Fibroblast of lung (primary cell): Measurements from ENCODE around the gene EFNA5.

ENCODE experiments used
- EZH2 ChIP-seq: IDR thresholded peaks from 2 replicates; pipeline ENCODE4 v1.5.1; 2012; ENCODE audit warnings: low read length, control low read depth, mild to moderate bottlenecking; ENCODE audit errors: missing control alignments
- TF ChIP-seq, protein P1 (sequence below), 2 donors: IDR thresholded peaks in 1 of 2; conservative IDR thresholded peaks in 1 of 2; 1 replicate in 1 of 2; 2 replicates in 1 of 2; pipeline ENCODE4 v1.5.1; 2011 to 2012; ENCODE audit warnings: low read length in 2 of 2, control low read depth in 1 of 2, inconsistent platforms in 1 of 2, low read depth in 1 of 2, mild to moderate bottlenecking in 1 of 2

DNA sequence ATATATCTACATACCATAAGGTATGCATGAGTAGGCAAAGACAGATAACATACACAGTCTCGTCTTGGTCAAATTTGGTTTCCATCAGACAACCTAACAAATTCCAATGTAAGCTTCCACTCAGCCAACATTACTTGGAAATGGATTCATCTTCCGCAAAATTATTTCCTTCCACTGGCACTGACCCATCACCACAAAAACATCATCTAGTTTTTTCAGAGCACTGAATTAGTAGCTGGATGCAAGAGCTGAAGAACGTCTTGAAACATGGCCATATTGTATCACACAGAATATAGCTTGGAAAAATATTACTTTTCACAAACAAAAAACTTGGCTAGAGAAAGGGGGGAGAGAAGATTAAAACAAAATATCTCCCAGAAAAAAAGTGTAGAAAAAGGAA is 73.5 kb downstream of the EFNA5 start:
- no peak for TF ChIP-seq EZH2
- TF ChIP-seq, protein P1, sequence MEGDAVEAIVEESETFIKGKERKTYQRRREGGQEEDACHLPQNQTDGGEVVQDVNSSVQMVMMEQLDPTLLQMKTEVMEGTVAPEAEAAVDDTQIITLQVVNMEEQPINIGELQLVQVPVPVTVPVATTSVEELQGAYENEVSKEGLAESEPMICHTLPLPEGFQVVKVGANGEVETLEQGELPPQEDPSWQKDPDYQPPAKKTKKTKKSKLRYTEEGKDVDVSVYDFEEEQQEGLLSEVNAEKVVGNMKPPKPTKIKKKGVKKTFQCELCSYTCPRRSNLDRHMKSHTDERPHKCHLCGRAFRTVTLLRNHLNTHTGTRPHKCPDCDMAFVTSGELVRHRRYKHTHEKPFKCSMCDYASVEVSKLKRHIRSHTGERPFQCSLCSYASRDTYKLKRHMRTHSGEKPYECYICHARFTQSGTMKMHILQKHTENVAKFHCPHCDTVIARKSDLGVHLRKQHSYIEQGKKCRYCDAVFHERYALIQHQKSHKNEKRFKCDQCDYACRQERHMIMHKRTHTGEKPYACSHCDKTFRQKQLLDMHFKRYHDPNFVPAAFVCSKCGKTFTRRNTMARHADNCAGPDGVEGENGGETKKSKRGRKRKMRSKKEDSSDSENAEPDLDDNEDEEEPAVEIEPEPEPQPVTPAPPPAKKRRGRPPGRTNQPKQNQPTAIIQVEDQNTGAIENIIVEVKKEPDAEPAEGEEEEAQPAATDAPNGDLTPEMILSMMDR (conservative IDR thresholded peaks at IDR 0.05 in 1 of 2, IDR thresholded peaks at IDR 0.05 in 1 of 2; ENCODE audit: low read depth in 1 of 2, low read length in 2 of 2), result no peak
